ENCODE measurements around the gene ITGA6.

DNA sequence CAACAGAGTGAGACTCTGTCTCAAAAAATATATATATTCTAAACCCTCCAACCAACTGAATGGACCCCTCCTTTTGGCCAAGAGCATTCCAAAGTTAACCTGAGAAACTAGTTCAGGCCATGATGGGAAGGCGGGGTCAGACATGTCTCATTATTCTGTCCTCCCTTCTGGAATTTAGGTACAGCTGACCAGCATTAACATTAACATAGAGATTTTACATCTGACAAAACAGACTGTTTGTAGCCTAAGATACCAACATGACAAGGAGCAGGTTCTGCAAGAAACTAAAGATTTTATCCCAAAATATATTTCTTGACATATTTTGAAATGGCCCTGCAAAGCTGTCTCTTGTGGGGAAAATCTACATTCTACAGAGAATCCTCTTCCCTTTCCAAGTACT is 121.7 kb downstream of the ITGA6 start:
- TF ChIP-seq CTCF (IDR thresholded peaks at IDR 0.05) (no peak), POLR2A (IDR thresholded peaks at IDR 0.05) (no peak), EP300 (IDR thresholded peaks at IDR 0.05) (no peak)
